Measurements from ENCODE around the gene COL1A2.

Gene COL1A2

DNA sequence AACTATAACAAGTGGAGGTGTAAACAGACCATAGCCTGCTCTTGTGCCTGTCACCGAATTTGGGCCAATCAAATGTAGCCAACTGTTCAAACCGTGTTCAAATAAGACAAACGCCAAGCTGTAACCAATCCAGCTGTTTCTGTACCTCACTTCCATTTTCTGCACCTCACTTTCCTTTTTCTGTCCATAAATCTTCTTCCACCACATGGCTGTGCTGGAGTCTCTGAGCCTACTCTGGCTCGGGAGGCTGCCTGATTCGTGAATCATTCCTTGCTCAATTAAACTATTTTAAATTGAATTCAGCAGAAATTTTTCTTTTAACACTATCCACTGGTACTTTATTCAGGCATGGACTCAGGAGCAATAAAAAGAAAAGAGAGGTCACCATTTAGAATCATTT, 29.9 kb upstream of the COL1A2 start:
- Histone ChIP-seq H3K4me1 (ENCODE audit: control insufficient read depth in 1 of 2, insufficient read depth in 1 of 2, low read depth in 1 of 2, low read length in 1 of 2) (no peaks in the 10 kb centered on the region), H3K4me3 (ENCODE audit: low read depth in 1 of 2, low read length in 1 of 2) (no peak overlapping the region), H3K27me3 (no peaks in the 10 kb centered on the region), H3K27ac (no peak overlapping the region), H3K9me3 (no peaks in the 10 kb centered on the region), H3K36me3 (no peaks in the 10 kb centered on the region)
- TF ChIP-seq, protein P1, sequence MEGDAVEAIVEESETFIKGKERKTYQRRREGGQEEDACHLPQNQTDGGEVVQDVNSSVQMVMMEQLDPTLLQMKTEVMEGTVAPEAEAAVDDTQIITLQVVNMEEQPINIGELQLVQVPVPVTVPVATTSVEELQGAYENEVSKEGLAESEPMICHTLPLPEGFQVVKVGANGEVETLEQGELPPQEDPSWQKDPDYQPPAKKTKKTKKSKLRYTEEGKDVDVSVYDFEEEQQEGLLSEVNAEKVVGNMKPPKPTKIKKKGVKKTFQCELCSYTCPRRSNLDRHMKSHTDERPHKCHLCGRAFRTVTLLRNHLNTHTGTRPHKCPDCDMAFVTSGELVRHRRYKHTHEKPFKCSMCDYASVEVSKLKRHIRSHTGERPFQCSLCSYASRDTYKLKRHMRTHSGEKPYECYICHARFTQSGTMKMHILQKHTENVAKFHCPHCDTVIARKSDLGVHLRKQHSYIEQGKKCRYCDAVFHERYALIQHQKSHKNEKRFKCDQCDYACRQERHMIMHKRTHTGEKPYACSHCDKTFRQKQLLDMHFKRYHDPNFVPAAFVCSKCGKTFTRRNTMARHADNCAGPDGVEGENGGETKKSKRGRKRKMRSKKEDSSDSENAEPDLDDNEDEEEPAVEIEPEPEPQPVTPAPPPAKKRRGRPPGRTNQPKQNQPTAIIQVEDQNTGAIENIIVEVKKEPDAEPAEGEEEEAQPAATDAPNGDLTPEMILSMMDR (IDR thresholded peaks at IDR 0.05): no peak

GRCh38 chr7:94366163-94366562, 28.5 kb upstream of the COL1A2 start:
- TF ChIP-seq, protein P1 (IDR thresholded peaks at IDR 0.05): no peak
- Histone ChIP-seq H3K4me3 (ENCODE audit: low read depth in 1 of 2, low read length in 1 of 2) (no peak overlapping the region), H3K36me3 (no peaks in the 10 kb centered on the region), H3K4me1 (ENCODE audit: control insufficient read depth in 1 of 2, insufficient read depth in 1 of 2, low read depth in 1 of 2, low read length in 1 of 2) (no peaks in the 10 kb centered on the region), H3K27ac (no peak overlapping the region), H3K9me3 (no peaks in the 10 kb centered on the region), H3K27me3 (no peaks in the 10 kb centered on the region)

DNA sequence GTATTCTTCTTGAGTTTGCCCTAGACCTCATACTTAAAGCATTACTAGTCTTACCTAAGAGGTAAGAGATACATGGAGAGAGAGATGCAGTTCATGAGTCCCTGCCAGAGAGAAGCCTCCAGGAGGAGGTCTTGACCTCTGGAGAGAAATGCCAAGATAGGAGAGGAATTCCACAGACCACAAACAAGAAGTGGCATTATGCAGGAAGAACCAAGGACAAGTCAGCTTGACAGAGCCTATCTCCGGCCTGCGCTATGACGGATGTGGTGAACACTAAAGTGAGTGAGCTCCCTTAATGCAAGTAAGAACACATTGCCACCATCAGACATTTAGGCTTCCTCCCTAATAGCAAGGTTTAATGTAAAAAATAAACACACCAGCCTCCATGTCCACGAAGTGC, 27.9 kb upstream of the COL1A2 start:
- Histone ChIP-seq H3K4me1 (ENCODE audit: control insufficient read depth in 1 of 2, insufficient read depth in 1 of 2, low read depth in 1 of 2, low read length in 1 of 2) (no peaks in the 10 kb centered on the region), H3K4me3 (ENCODE audit: low read depth in 1 of 2, low read length in 1 of 2) (no peak overlapping the region), H3K27ac (no peak overlapping the region), H3K36me3 (no peaks in the 10 kb centered on the region), H3K27me3 (no peaks in the 10 kb centered on the region), H3K9me3 (no peaks in the 10 kb centered on the region)
- TF ChIP-seq, protein P1 (IDR thresholded peaks at IDR 0.05): no peak

DNA sequence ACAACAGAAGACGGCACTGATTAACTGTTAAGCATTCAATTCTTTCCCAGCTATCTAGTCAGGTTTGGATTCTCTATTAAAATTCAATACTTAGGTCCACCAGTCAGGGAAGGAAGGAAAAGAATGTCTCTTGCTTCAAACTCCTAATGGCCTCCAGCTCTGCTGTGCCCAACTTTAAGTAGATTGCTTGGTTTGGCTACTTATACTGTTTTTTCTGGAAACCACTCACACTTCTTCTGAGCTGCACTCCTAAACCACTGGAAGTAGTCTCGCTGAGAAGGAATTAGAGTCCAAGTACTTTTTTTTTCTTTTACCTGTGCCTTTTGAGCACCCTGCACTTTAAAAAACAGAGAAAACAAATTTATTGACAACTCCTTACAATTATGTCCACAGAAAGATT, 26.7 kb upstream of the COL1A2 start:
- Histone ChIP-seq H3K4me1 (ENCODE audit: control insufficient read depth in 1 of 2, insufficient read depth in 1 of 2, low read depth in 1 of 2, low read length in 1 of 2) (no peaks in the 10 kb centered on the region), H3K27me3 (no peaks in the 10 kb centered on the region), H3K36me3 (no peaks in the 10 kb centered on the region), H3K9me3 (no peaks in the 10 kb centered on the region), H3K4me3 (ENCODE audit: low read depth in 1 of 2, low read length in 1 of 2) (no peak overlapping the region), H3K27ac (no peak overlapping the region)
- TF ChIP-seq, protein P1 (IDR thresholded peaks at IDR 0.05): no peak

DNA sequence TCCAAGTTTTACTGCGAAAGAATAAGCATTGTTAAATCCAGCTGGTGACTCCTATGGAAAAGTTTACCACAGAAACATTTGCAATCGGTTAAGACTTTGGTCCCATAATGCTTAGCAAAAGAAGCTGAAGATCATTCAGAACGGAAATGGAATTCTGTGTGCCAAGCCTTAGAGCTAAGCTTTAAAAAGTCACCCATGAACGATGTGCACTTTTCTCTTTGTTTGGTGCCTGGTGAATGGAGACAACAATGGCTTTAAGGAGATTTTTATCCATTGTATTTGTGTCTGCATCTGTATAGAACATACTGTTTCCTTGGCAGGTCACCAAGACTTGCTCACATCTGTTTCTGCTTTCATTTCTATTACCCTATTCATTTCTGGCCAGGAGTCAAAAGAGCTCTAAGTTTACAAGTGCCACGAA, 26.3 kb upstream of the COL1A2 start:
- Histone ChIP-seq H3K4me1 (ENCODE audit: control insufficient read depth in 1 of 2, insufficient read depth in 1 of 2, low read depth in 1 of 2, low read length in 1 of 2) (no peaks in the 10 kb centered on the region), H3K27me3 (no peaks in the 10 kb centered on the region), H3K36me3 (no peaks in the 10 kb centered on the region), H3K4me3 (ENCODE audit: low read depth in 1 of 2, low read length in 1 of 2) (no peak overlapping the region), H3K9me3 (no peaks in the 10 kb centered on the region), H3K27ac (no peak overlapping the region)
- TF ChIP-seq, protein P1 (IDR thresholded peaks at IDR 0.05): no peak

GRCh38 chr7:94374231-94374630, 20.5 kb upstream of the COL1A2 start:
- Histone ChIP-seq H3K27ac (no peak overlapping the region), H3K36me3 (no peaks in the 10 kb centered on the region), H3K9me3 (no peaks in the 10 kb centered on the region), H3K27me3 (no peaks in the 10 kb centered on the region), H3K4me3 (ENCODE audit: low read depth in 1 of 2, low read length in 1 of 2) (no peak overlapping the region), H3K4me1 (ENCODE audit: control insufficient read depth in 1 of 2, insufficient read depth in 1 of 2, low read depth in 1 of 2, low read length in 1 of 2) (peaks cover 0 to 20% of the 10 kb centered on the region in 2 experiments)
- TF ChIP-seq, protein P1 (IDR thresholded peaks at IDR 0.05): no peak

Measured in neutrophil (primary cell).